GM12873 (cell line): ENCODE measurements around the gene HNF4A.

Source experiments
- CTCF ChIP-seq: IDR thresholded peaks from 2 replicates; pipeline ENCODE4 v1.5.1; 2012; ENCODE audit warnings: low read depth, mild to moderate bottlenecking, moderate library complexity, low read length, control low read depth; ENCODE audit not compliant: insufficient read depth; ENCODE audit errors: missing control alignments

Gene HNF4A

GRCh38 chr20:44415833-44416715 lies 60.6 kb downstream of the HNF4A start:
- TF ChIP-seq CTCF, result no peak

- no peak for TF ChIP-seq CTCF
These were observed 62.8 kb downstream of the HNF4A start for GRCh38 chr20:44418069-44418905.

GRCh38 chr20:44419131-44419844 lies 63.8 kb downstream of the HNF4A start:
- TF ChIP-seq CTCF, result no peak

GRCh38 chr20:44420497-44420896 lies 65.0 kb downstream of the HNF4A start:
- TF ChIP-seq CTCF, result no peak

GRCh38 chr20:44422083-44422482 lies 66.6 kb downstream of the HNF4A start:
- TF ChIP-seq CTCF, result no peak

- no peak for TF ChIP-seq CTCF
These were observed 68.0 kb downstream of the HNF4A start for GRCh38 chr20:44423480-44423879.

GRCh38 chr20:44424039-44424495 lies 68.6 kb downstream of the HNF4A start:
- TF ChIP-seq CTCF, result no peak
